Mesothelial cell of epicardium (in vitro differentiated cells): ENCODE results near the gene SLC10A1. TPM values are rescaled to one million over a fixed set of nuclear protein-coding genes. Genes with fewer than 3 reads are reported as not detected.
"Not testable (repeated sequence)": the region's sequence is repeated elsewhere in the genome, so short reads cannot be mapped to it uniquely, and the experiment has no call there.

Experiments used
- DNase-seq, 2 experiments: peaks; one replicate each; pipeline ENCODE4 v3.0.0; 2021; ENCODE audit warnings: low spot score in 2 of 2; ENCODE audit not compliant: unreplicated experiment in 2 of 2
- H3K27ac Mint-ChIP-seq: 2 replicates; pipeline ENCODE4 v1.8.0; 2021; ENCODE audit warnings: mixed read lengths
- H3K27me3 Mint-ChIP-seq: 2 replicates; pipeline ENCODE4 v1.8.0; 2021; ENCODE audit warnings: low read depth, mixed read lengths
- H3K36me3 Mint-ChIP-seq: 2 replicates; pipeline ENCODE4 v1.8.0; 2021; ENCODE audit warnings: mixed read lengths
- H3K4me1 Mint-ChIP-seq: 2 replicates; pipeline ENCODE4 v1.8.0; 2021; ENCODE audit warnings: mixed read lengths
- H3K4me3 Mint-ChIP-seq: 2 replicates; pipeline ENCODE4 v1.8.0; 2021; ENCODE audit warnings: mild to moderate bottlenecking, moderate library complexity, mixed read lengths
- H3K9me3 Mint-ChIP-seq: 2 replicates; pipeline ENCODE4 v1.8.0; 2021; ENCODE audit warnings: mixed read lengths
- CTCF ChIP-seq: fragments of 200-600 bp; sonication (generic); IDR thresholded peaks from one replicate; pipeline ENCODE4 v1.5.0; 2021; ENCODE audit warnings: antibody characterized with exemption; ENCODE audit not compliant: unreplicated experiment
- total RNA-seq: library from RNA; stranded (reverse); gene quantifications from 3 replicates; pipeline ENCODE4 v1.2.1, GENCODE V29; 2021

Gene SLC10A1
- total RNA-seq, 1 donor from 2014 or later = not detected

- Mint-ChIP-seq H3K4me3 (no peak overlapping the region), H3K27ac (no peak overlapping the region), H3K27me3 (peaks cover 18% of the 10 kb centered on the region), H3K4me1 (no peaks in the 10 kb centered on the region), H3K9me3 (no peaks in the 10 kb centered on the region), H3K36me3 (no peaks in the 10 kb centered on the region)
- TF ChIP-seq CTCF = no peak
- DNase-seq = no peak
Measured at GRCh38 chr14:69814397-69814796, 17.4 kb upstream of the SLC10A1 start.

GRCh38 chr14:69813346-69813745 lies 16.3 kb upstream of the SLC10A1 start:
- DNase-seq, H3K4me3 Mint-ChIP-seq, H3K4me1 Mint-ChIP-seq, H3K27ac Mint-ChIP-seq, H3K9me3 Mint-ChIP-seq, H3K36me3 Mint-ChIP-seq: not testable (repeated sequence)
- H3K27me3 Mint-ChIP-seq = peaks cover 15% of the 10 kb centered on the region

- H3K4me1 Mint-ChIP-seq = no peaks in the 10 kb centered on the region
- TF ChIP-seq CTCF = no peak
- H3K27ac Mint-ChIP-seq = no peak overlapping the region
- H3K9me3 Mint-ChIP-seq = no peaks in the 10 kb centered on the region
- H3K4me3 Mint-ChIP-seq = no peak overlapping the region
- H3K36me3 Mint-ChIP-seq = no peaks in the 10 kb centered on the region
- DNase-seq = no peak
- H3K27me3 Mint-ChIP-seq = peaks cover 15% of the 10 kb centered on the region
Measured at GRCh38 chr14:69812711-69813110, 15.7 kb upstream of the SLC10A1 start.

DNA sequence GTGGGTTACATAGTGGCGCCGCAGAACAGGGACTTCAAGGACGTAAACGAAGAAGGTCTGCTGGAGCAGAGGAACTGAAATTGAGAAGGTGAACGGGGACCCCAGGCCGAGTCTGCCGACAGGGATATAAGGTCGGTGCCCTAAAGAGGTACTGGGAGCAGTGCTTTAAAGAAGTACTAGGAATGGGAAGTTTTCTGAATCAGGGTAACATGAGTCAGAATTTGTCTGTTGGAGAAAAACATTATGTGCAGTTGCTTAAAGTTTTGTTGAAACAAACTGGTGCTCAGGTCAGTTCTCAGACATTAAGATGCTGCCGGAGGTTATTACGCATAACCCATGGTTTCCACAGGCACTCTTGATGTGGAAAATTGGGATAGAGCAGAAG lies 14.8 kb upstream of the SLC10A1 start:
- Mint-ChIP-seq H3K27me3 (peaks cover 15% of the 10 kb centered on the region), H3K36me3 (no peaks in the 10 kb centered on the region), H3K27ac (no peak overlapping the region), H3K4me1 (no peaks in the 10 kb centered on the region), H3K4me3 (no peak overlapping the region), H3K9me3 (no peaks in the 10 kb centered on the region)
- no peak for DNase-seq
- TF ChIP-seq CTCF = no peak

GRCh38 chr14:69811227-69811867 lies 14.3 kb upstream of the SLC10A1 start:
- no peaks in the 10 kb centered on the region for H3K9me3 Mint-ChIP-seq
- no peaks in the 10 kb centered on the region for H3K4me1 Mint-ChIP-seq
- no peak for TF ChIP-seq CTCF
- peaks cover 15% of the 10 kb centered on the region for H3K27me3 Mint-ChIP-seq
- no peak overlapping the region for H3K27ac Mint-ChIP-seq
- no peak for DNase-seq
- H3K4me3 Mint-ChIP-seq = no peak overlapping the region
- H3K36me3 Mint-ChIP-seq = no peaks in the 10 kb centered on the region

GRCh38 chr14:69808919-69809808 lies 12.1 kb upstream of the SLC10A1 start:
- TF ChIP-seq CTCF = no peak
- Mint-ChIP-seq H3K36me3 (no peaks in the 10 kb centered on the region), H3K27ac (no peak overlapping the region), H3K4me3 (no peak overlapping the region), H3K9me3 (no peaks in the 10 kb centered on the region), H3K4me1 (no peaks in the 10 kb centered on the region), H3K27me3 (peaks cover 18% of the 10 kb centered on the region)
- DNase-seq = no peak
